Stomach (tissue), 9 donors: ENCODE results near the gene ATRNL1. TPM values are rescaled to one million over a fixed set of nuclear protein-coding genes. Genes with fewer than 3 reads are reported as not detected.

Source experiments
- DNase-seq, 2 donors: peaks; one replicate each; pipeline versions ENCODE4 v3.0.0 to v3.0.0-alpha.2; 2013 to 2019
- H3K27ac ChIP-seq, 5 donors: fragments of 200-600 bp in 4 of 5; sonication (generic) in 4 of 5; one replicate each; pipeline ENCODE4 v1.5.1; 2013 to 2019; ENCODE audit warnings: mild to moderate bottlenecking in 1 of 5, moderate library complexity in 1 of 5
- H3K27me3 ChIP-seq, 3 donors: fragments of 200-600 bp; sonication (generic); one replicate each; pipeline ENCODE4 v1.5.1; 2017 to 2019; ENCODE audit warnings: mixed run types in 1 of 3
- H3K36me3 ChIP-seq, 4 donors: fragments of 200-600 bp; sonication (generic); 1 replicate in 3 of 4; 2 replicates in 1 of 4; pipeline ENCODE4 v1.5.1; 2016 to 2019
- H3K4me1 ChIP-seq, 4 donors: fragments of 200-600 bp; sonication (generic); one replicate each; pipeline ENCODE4 v1.5.1; 2016 to 2019
- H3K4me3 ChIP-seq, 4 donors: fragments of 200-600 bp; sonication (generic) in 3 of 4; one replicate each; pipeline ENCODE4 v1.5.1; 2016 to 2019; ENCODE audit warnings: mild to moderate bottlenecking in 1 of 4
- H3K9me3 ChIP-seq, 4 donors: fragments of 200-600 bp; sonication (generic); one replicate each; pipeline ENCODE4 v1.5.1; 2016 to 2019
- CTCF ChIP-seq, 7 experiments: fragments of 450-650 bp in 4 of 7; fragments of 200-600 bp in 3 of 7; sonication (generic) in 3 of 7; IDR thresholded peaks; one replicate each; pipeline ENCODE4 v1.5.1; 2016 to 2019; ENCODE audit warnings: antibody characterized with exemption in 7 of 7, control low read depth in 2 of 7, mild to moderate bottlenecking in 1 of 7
- EP300 ChIP-seq: sonication (generic); formaldehyde crosslinking; IDR thresholded peaks from one replicate; pipeline ENCODE4 v1.6.1; 2017; ENCODE audit warnings: antibody characterized with exemption
- POLR2A ChIP-seq, 4 donors: fragments of 450-650 bp; IDR thresholded peaks; one replicate each; pipeline ENCODE4 v1.6.1; 2016; ENCODE audit warnings: antibody characterized with exemption in 4 of 4, control low read depth in 2 of 4, mild to moderate bottlenecking in 1 of 4, moderate library complexity in 1 of 4
- POLR2AphosphoS5 ChIP-seq, 3 donors: sonication (generic); formaldehyde crosslinking; IDR thresholded peaks; one replicate each; pipeline ENCODE4 v1.6.1; 2016; ENCODE audit warnings: antibody characterized with exemption in 3 of 3
- WGBS, 5 donors: extraction: QIAGEN DNeasy Blood & Tissue Kit in 3 of 5; methylation state at CpG; one replicate each; pipeline versions ENCODE4 v1.1.5 to v1.1.7; 2013 to 2018; 5-methylcytosine and 5-hydroxymethylcytosine counted together
- intact Hi-C: fragments of 100-400 bp; cut with DNase I; formaldehyde crosslinking; loops from one replicate; pipeline ENCODE4 v1.15.1; 2023; ENCODE audit warnings: low total_unique reads
- polyA plus RNA-seq, 3 donors: library from polyadenylated mRNA; stranded (reverse); fragments of 200-250 nt; gene quantifications; one replicate each; pipeline ENCODE4 v1.2.3, GENCODE V29; 2013
- total RNA-seq, 5 donors: library from RNA; depleted of rRNA; stranded (reverse); fragments of >200 nt; gene quantifications; one replicate each; pipeline versions ENCODE4 v1.1.0 to v1.2.3, GENCODE V29; 2014 to 2016
- donor health status: healthy with polysubstance abuse.
- donor health status: Bipolar disorder and iron deficiency.
- donor health status: healthy.

ATRNL1 gene
- total and polyA plus RNA-seq, 8 donors: 0.12 to 50.7 (median 0.72) TPM; not detected in 1

GRCh38 chr10:115051216-115051615 lies 41.9 kb upstream of the ATRNL1 start:
- no peaks in the 10 kb centered on the region for H3K27me3 ChIP-seq
- intact Hi-C loops: no loop called here
- H3K36me3 ChIP-seq: no peaks in the 10 kb centered on the region
- no peaks in the 10 kb centered on the region for H3K4me1 ChIP-seq
- TF ChIP-seq EP300 (no peak), POLR2AphosphoS5 (IDR thresholded peaks at IDR 0.05) (no peak), CTCF (IDR thresholded peaks at IDR 0.05) (no peak), POLR2A (IDR thresholded peaks at IDR 0.05) (no peak)
- no peaks in the 10 kb centered on the region for H3K9me3 ChIP-seq
- 83 to 89% (median 84%) methylated on average over 2 of the region's 2 CpGs for WGBS, 5 donors
- no peak overlapping the region for H3K27ac ChIP-seq
- no peak overlapping the region for H3K4me3 ChIP-seq
- DNase-seq: no peak

- Histone ChIP-seq H3K27me3 (no peaks in the 10 kb centered on the region), H3K4me1 (no peaks in the 10 kb centered on the region), H3K36me3 (no peaks in the 10 kb centered on the region), H3K9me3 (no peaks in the 10 kb centered on the region), H3K4me3 (no peak overlapping the region), H3K27ac (no peak overlapping the region)
- DNase-seq: no peak
- TF ChIP-seq CTCF (IDR thresholded peaks at IDR 0.05) (no peak), POLR2A (IDR thresholded peaks at IDR 0.05) (no peak), POLR2AphosphoS5 (IDR thresholded peaks at IDR 0.05) (no peak), EP300 (no peak)
- WGBS, 5 donors: 73 to 81% (median 75%) methylated on average over 3 of the region's 3 CpGs
- intact Hi-C loops: no loop called here
Measured at GRCh38 chr10:115052226-115052625, 40.9 kb upstream of the ATRNL1 start.

- intact Hi-C loops: no loop called here
- WGBS, 5 donors: 49 to 55% (median 51%) methylated on average over 1 of the region's 1 CpG
- no peak overlapping the region for H3K27ac ChIP-seq
- no peaks in the 10 kb centered on the region for H3K27me3 ChIP-seq
- H3K9me3 ChIP-seq: no peaks in the 10 kb centered on the region
- H3K4me1 ChIP-seq: no peaks in the 10 kb centered on the region
- DNase-seq: no peak
- no peak for TF ChIP-seq POLR2AphosphoS5 (IDR thresholded peaks at IDR 0.05)
- TF ChIP-seq EP300: no peak
- no peak for TF ChIP-seq POLR2A (IDR thresholded peaks at IDR 0.05)
- no peak for TF ChIP-seq CTCF (IDR thresholded peaks at IDR 0.05)
- H3K36me3 ChIP-seq: no peaks in the 10 kb centered on the region
- no peak overlapping the region for H3K4me3 ChIP-seq
Measured at GRCh38 chr10:115052728-115053127, 40.4 kb upstream of the ATRNL1 start.

- Histone ChIP-seq H3K27ac (no peak overlapping the region), H3K4me3 (no peak overlapping the region), H3K27me3 (peaks cover 0 to 5% (median 0%) of the 10 kb centered on the region in 3 donors), H3K9me3 (no peaks in the 10 kb centered on the region), H3K4me1 (no peaks in the 10 kb centered on the region), H3K36me3 (no peaks in the 10 kb centered on the region)
- WGBS, 5 donors: 82 to 97% (median 89%) methylated on average over 2 of the region's 2 CpGs
- DNase-seq: no peak
- no peak for TF ChIP-seq POLR2AphosphoS5 (IDR thresholded peaks at IDR 0.05)
- no peak for TF ChIP-seq EP300
- TF ChIP-seq POLR2A (IDR thresholded peaks at IDR 0.05): no peak
- TF ChIP-seq CTCF (IDR thresholded peaks at IDR 0.05): no peak
- intact Hi-C loops: no loop called here
Measured at GRCh38 chr10:115056186-115056585, 37.0 kb upstream of the ATRNL1 start.
